Parathyroid adenoma (tissue), 2 donors: ENCODE measurements around the gene WNT11.

Experiments used
- H2AFZ ChIP-seq: fragments of 300-600 bp; sonication (generic); one replicate; pipeline ENCODE4 v1.7.0; 2017; ENCODE audit warnings: antibody characterized with exemption, mild to moderate bottlenecking
- H3K27ac ChIP-seq: fragments of 300-600 bp; sonication (generic); one replicate; pipeline ENCODE4 v1.7.0; 2017
- H3K27me3 ChIP-seq: fragments of 300-600 bp; sonication (generic); one replicate; pipeline ENCODE4 v1.7.0; 2017; ENCODE audit warnings: low read length; ENCODE audit not compliant: control insufficient read depth, insufficient read depth
- H3K36me3 ChIP-seq: fragments of 300-600 bp; sonication (generic); one replicate; pipeline ENCODE4 v1.7.0; 2017; ENCODE audit warnings: low read length; ENCODE audit not compliant: control insufficient read depth, insufficient read depth
- H3K4me1 ChIP-seq: fragments of 300-600 bp; sonication (generic); one replicate; pipeline ENCODE4 v1.7.0; 2017; ENCODE audit warnings: control low read depth
- H3K4me2 ChIP-seq: fragments of 300-600 bp; sonication (generic); one replicate; pipeline ENCODE4 v1.7.0; 2017; ENCODE audit warnings: low read length
- H3K4me3 ChIP-seq: fragments of 300-600 bp; sonication (generic); one replicate; pipeline ENCODE4 v1.7.0; 2017; ENCODE audit warnings: low read depth, low read length
- H3K79me2 ChIP-seq: fragments of 300-600 bp; sonication (generic); one replicate; pipeline ENCODE4 v1.7.0; 2017; ENCODE audit warnings: control low read depth
- H3K9ac ChIP-seq: fragments of 300-600 bp; sonication (generic); one replicate; pipeline ENCODE4 v1.7.0; 2017; ENCODE audit warnings: mild to moderate bottlenecking
- H3K9me3 ChIP-seq: fragments of 300-600 bp; sonication (generic); one replicate; pipeline ENCODE4 v1.7.0; 2017; ENCODE audit warnings: low read length; ENCODE audit not compliant: control insufficient read depth
- TF ChIP-seq, protein P1 (sequence below): fragments of 300-600 bp; sonication (generic); IDR thresholded peaks from one replicate; pipeline ENCODE4 v1.7.0; 2017; ENCODE audit warnings: antibody characterized with exemption, mild to moderate bottlenecking
- donor health status: primary hyperparathyroidism.

Gene WNT11

DNA sequence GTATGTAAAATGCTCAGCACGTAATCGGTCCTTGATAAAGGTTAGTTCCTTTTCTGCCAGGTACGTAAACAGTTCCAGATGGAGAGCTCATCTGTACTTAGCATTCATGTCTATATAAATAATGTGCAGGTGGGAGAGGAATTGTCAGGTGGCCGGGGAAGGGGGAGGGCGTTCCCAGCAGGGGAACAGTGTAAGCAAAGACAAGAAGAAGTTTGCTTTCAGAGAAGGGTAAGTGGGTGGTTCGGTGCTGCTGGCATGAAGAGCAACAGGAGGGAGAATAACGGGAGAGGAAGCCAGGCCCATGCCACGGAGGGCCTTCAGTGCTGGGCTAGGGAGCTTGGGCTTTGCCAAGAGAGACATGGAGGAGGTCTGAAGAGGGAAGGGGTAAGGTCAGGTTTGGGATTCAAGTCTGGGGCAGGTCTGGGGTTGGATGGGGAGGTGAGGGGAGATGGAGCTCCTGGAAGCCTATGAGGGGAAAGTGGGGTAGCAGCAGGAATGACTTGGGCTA, 11.4 kb upstream of the WNT11 start:
- H3K9me3 ChIP-seq = no peaks in the 10 kb centered on the region
- H3K4me2 ChIP-seq = no peak overlapping the region
- no peak overlapping the region for H3K9ac ChIP-seq
- no peaks in the 10 kb centered on the region for H3K79me2 ChIP-seq
- H3K4me1 ChIP-seq = peaks cover 5% of the 10 kb centered on the region
- no peak overlapping the region for H2AFZ ChIP-seq
- no peak overlapping the region for H3K4me3 ChIP-seq
- H3K27me3 ChIP-seq = no peaks in the 10 kb centered on the region
- H3K27ac ChIP-seq = no peak overlapping the region
- TF ChIP-seq, protein P1, sequence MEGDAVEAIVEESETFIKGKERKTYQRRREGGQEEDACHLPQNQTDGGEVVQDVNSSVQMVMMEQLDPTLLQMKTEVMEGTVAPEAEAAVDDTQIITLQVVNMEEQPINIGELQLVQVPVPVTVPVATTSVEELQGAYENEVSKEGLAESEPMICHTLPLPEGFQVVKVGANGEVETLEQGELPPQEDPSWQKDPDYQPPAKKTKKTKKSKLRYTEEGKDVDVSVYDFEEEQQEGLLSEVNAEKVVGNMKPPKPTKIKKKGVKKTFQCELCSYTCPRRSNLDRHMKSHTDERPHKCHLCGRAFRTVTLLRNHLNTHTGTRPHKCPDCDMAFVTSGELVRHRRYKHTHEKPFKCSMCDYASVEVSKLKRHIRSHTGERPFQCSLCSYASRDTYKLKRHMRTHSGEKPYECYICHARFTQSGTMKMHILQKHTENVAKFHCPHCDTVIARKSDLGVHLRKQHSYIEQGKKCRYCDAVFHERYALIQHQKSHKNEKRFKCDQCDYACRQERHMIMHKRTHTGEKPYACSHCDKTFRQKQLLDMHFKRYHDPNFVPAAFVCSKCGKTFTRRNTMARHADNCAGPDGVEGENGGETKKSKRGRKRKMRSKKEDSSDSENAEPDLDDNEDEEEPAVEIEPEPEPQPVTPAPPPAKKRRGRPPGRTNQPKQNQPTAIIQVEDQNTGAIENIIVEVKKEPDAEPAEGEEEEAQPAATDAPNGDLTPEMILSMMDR = no peak
- H3K36me3 ChIP-seq = no peaks in the 10 kb centered on the region

DNA sequence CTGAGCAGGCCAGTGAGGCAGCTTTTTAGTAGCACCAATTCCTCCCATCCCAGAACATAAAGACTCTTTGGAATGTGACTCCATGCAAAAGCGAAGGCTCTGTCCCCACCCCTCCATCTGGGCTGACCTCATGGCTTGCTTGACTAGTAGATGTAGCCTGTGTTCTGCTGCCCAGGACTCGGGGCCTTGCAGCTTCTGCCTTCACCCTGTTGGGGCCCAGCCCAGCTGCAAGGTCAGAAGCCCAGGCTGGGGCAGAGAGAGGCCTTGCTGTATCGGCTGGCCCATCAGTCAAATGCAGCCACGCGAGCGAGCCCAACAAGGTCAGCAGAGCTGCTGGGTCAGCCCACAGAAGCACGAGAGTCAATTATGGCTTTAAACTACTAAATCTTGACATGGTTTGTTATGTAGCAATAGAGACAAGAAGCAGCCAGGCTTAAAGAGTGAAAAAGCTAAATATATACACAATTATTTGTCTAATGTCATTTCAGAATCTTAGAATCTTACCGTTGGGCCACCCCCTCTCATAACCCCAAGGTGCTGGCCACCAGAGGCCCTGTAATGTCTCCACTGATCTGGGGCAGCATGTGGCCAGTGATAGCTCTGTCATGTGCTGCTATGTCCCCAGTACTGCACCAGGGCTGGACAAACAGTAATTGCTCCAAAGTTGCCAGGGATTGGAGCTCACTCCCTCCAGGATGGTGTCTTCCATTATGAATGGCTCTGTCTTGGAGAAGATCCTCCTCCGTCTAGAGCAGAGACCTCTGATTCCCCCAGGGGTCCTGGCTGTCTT, 10.4 kb upstream of the WNT11 start:
- H3K4me1 ChIP-seq = peaks cover 5% of the 10 kb centered on the region
- no peak overlapping the region for H3K4me3 ChIP-seq
- no peak overlapping the region for H3K9ac ChIP-seq
- H2AFZ ChIP-seq = peak overlapping the region; percentile 38
- no peaks in the 10 kb centered on the region for H3K36me3 ChIP-seq
- H3K9me3 ChIP-seq = no peaks in the 10 kb centered on the region
- TF ChIP-seq, protein P1 = no peak
- H3K27ac ChIP-seq = no peak overlapping the region
- H3K27me3 ChIP-seq = no peaks in the 10 kb centered on the region
- no peaks in the 10 kb centered on the region for H3K79me2 ChIP-seq
- no peak overlapping the region for H3K4me2 ChIP-seq

DNA sequence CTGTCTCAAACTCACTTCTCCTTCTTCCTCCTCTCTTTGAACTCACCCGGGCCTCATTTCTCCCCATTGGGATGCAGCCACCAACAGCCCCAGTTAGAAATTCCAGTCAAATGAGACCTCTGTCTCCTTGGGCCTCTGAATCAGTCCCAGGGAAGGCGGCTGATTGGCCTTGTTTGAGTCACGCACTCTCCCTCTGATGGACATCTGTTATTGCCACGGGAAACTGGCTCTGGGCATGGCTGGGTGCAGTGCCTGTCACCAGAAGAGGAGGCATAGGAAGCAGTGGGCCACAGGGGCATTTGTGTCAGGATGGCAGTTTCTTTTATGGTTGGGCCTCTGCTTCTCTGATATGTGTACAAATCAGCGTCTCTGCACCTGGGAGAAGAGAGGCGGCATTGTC, 9.6 kb upstream of the WNT11 start:
- H3K4me3 ChIP-seq = no peak overlapping the region
- no peaks in the 10 kb centered on the region for H3K79me2 ChIP-seq
- TF ChIP-seq, protein P1 = no peak
- H3K9ac ChIP-seq = no peak overlapping the region
- H3K27ac ChIP-seq = no peak overlapping the region
- no peaks in the 10 kb centered on the region for H3K36me3 ChIP-seq
- no peak overlapping the region for H2AFZ ChIP-seq
- H3K9me3 ChIP-seq = no peaks in the 10 kb centered on the region
- no peaks in the 10 kb centered on the region for H3K27me3 ChIP-seq
- peaks cover 5% of the 10 kb centered on the region for H3K4me1 ChIP-seq
- no peak overlapping the region for H3K4me2 ChIP-seq

- H3K4me1 ChIP-seq = peaks cover 5% of the 10 kb centered on the region
- H3K27me3 ChIP-seq = no peaks in the 10 kb centered on the region
- TF ChIP-seq, protein P1 = no peak
- no peak overlapping the region for H3K4me3 ChIP-seq
- H3K9ac ChIP-seq = no peak overlapping the region
- no peaks in the 10 kb centered on the region for H3K36me3 ChIP-seq
- H3K9me3 ChIP-seq = no peaks in the 10 kb centered on the region
- H2AFZ ChIP-seq = no peak overlapping the region
- H3K79me2 ChIP-seq = no peaks in the 10 kb centered on the region
- no peak overlapping the region for H3K4me2 ChIP-seq
- H3K27ac ChIP-seq = no peak overlapping the region
Measured at GRCh38 chr11:76214968-76215548, 8.8 kb upstream of the WNT11 start.
